Tibial nerve (tissue), 4 donors: ENCODE results near the gene NRXN2.

Experiments used
- CTCF ChIP-seq, 5 experiments: fragments of 200-600 bp in 3 of 5; fragments of 450-650 bp in 2 of 5; sonication (generic) in 3 of 5; IDR thresholded peaks; one replicate each; pipeline ENCODE4 v1.5.1; 2016 to 2019; ENCODE audit warnings: antibody characterized with exemption in 5 of 5, mild to moderate bottlenecking in 3 of 5, moderate library complexity in 2 of 5
- EP300 ChIP-seq, 2 donors: sonication (generic); formaldehyde crosslinking; IDR thresholded peaks; one replicate each; pipeline ENCODE4 v1.6.1; 2017; ENCODE audit warnings: antibody characterized with exemption in 2 of 2, mild to moderate bottlenecking in 1 of 2
- POLR2A ChIP-seq, 2 donors: fragments of 450-650 bp; IDR thresholded peaks; one replicate each; pipeline ENCODE4 v1.6.1; 2017; ENCODE audit warnings: antibody characterized with exemption in 2 of 2, mild to moderate bottlenecking in 2 of 2, moderate library complexity in 2 of 2

- TF ChIP-seq CTCF (IDR thresholded peaks at IDR 0.05) (no peak), POLR2A (IDR thresholded peaks at IDR 0.05) (no peak), EP300 (IDR thresholded peaks at IDR 0.05) (no peak)
Observed at GRCh38 chr11:64729851-64730382, 6.9 kb upstream of the NRXN2 start.
